Prostate gland (tissue), 2 donors: ENCODE results near the gene PTPRD.

Experiments used
- CTCF ChIP-seq, 4 experiments: fragments of 200-600 bp in 2 of 4; fragments of 450-650 bp in 2 of 4; sonication (generic) in 2 of 4; IDR thresholded peaks; 1 replicate in 3 of 4; 2 replicates in 1 of 4; pipeline ENCODE4 v1.5.1; 2016 to 2019; ENCODE audit warnings: antibody characterized with exemption in 4 of 4, mild to moderate bottlenecking in 2 of 4, moderate library complexity in 2 of 4
- POLR2A ChIP-seq: fragments of 450-650 bp; IDR thresholded peaks from one replicate; pipeline ENCODE4 v1.6.1; 2016; ENCODE audit warnings: antibody characterized with exemption, mild to moderate bottlenecking
- POLR2AphosphoS5 ChIP-seq: sonication (generic); formaldehyde crosslinking; IDR thresholded peaks from one replicate; pipeline ENCODE4 v1.6.1; 2017; ENCODE audit warnings: antibody characterized with exemption

- TF ChIP-seq CTCF (IDR thresholded peaks at IDR 0.05) (no peak), POLR2AphosphoS5 (no peak), POLR2A (no peak)
Observed at GRCh38 chr9:9102295-9102694, 1510.5 kb downstream of the PTPRD start.
